ENCODE data around the gene ESR1. TPM values are rescaled to one million over a fixed set of nuclear protein-coding genes. Genes with fewer than 3 reads are reported as not detected.

ESR1 gene
- total RNA-seq, 6 donors from 2014 or later = 0.91 to 4.7 (median 2.8) TPM

DNA sequence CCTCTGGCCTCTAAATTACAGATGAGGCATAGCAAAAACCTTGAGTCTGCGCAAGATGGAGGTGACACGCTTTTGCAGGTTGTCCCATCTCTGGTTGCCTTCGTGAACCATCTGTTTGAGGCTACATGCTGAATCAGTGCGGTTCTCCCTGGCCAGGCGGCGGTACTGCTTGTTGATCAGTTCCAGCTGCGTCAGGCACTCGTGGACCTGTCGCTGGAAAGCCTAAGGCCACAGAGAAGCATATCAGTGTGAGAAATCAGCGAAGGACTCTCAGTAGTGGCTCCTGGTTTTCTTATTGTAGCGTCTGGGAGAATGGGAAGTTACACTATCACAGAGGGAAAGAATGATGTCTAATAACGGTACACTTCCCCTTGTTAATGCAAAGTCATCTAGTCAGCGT lies 344.4 kb downstream of the ESR1 start:
- H3K27ac ChIP-seq = no peak overlapping the region
- WGBS, 2 donors = 71 to 76% methylated on average over 13 of the region's 13 CpGs
- no peaks in the 10 kb centered on the region for H3K27me3 ChIP-seq
- no peaks in the 10 kb centered on the region for H3K9me3 ChIP-seq
- H3K36me3 ChIP-seq = peaks cover 35 to 100% (median 79%) of the 10 kb centered on the region in 4 donors
- ATAC-seq (ENCODE audit: low FRiP score in 2 of 2) (no peak), DNase-seq (no peak)
- H3K4me3 ChIP-seq = no peak overlapping the region
- H3K4me1 ChIP-seq = no peaks in the 10 kb centered on the region
- TF ChIP-seq, protein P1, sequence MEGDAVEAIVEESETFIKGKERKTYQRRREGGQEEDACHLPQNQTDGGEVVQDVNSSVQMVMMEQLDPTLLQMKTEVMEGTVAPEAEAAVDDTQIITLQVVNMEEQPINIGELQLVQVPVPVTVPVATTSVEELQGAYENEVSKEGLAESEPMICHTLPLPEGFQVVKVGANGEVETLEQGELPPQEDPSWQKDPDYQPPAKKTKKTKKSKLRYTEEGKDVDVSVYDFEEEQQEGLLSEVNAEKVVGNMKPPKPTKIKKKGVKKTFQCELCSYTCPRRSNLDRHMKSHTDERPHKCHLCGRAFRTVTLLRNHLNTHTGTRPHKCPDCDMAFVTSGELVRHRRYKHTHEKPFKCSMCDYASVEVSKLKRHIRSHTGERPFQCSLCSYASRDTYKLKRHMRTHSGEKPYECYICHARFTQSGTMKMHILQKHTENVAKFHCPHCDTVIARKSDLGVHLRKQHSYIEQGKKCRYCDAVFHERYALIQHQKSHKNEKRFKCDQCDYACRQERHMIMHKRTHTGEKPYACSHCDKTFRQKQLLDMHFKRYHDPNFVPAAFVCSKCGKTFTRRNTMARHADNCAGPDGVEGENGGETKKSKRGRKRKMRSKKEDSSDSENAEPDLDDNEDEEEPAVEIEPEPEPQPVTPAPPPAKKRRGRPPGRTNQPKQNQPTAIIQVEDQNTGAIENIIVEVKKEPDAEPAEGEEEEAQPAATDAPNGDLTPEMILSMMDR (IDR thresholded peaks at IDR 0.05) = no peak

- Histone ChIP-seq H3K27ac (no peak overlapping the region), H3K9me3 (no peaks in the 10 kb centered on the region)
- no peak for TF ChIP-seq EP300 (IDR thresholded peaks at IDR 0.05)
- TF ChIP-seq POLR2A (IDR thresholded peaks at IDR 0.05) = no peak
- TF ChIP-seq, protein P1 (IDR thresholded peaks at IDR 0.05) = no peak
- TF ChIP-seq POLR2AphosphoS5 (IDR thresholded peaks at IDR 0.05) = no peak
Observed at GRCh38 chr6:152154559-152155356, 347.3 kb downstream of the ESR1 start.

DNA sequence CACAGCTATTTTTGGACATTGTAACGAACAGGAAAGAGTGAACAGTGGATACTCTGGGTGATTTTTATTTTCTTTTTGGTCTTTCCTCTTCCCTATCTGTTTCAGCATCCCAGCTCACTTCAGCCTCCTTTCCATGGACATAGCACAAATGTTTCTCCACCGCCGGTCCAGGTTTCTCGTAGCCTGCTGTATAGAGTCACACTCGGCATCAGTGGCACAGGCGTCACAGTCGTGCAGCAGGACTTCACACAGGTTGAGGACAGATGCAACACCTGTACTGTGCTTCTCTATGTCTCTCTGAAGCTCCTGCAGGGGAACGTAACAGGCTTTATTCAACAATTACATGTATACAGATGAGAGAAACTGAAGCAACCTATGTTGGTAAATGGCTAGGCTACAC lies 348.3 kb downstream of the ESR1 start:
- H3K4me1 ChIP-seq = no peaks in the 10 kb centered on the region
- H3K27me3 ChIP-seq = no peaks in the 10 kb centered on the region
- WGBS, 2 donors = 85 to 96% methylated on average over 8 of the region's 8 CpGs
- H3K27ac ChIP-seq = no peak overlapping the region
- no peak for DNase-seq
- no peak overlapping the region for H3K4me3 ChIP-seq
- no peak for TF ChIP-seq POLR2AphosphoS5 (IDR thresholded peaks at IDR 0.05)
- TF ChIP-seq, protein P1 (IDR thresholded peaks at IDR 0.05) = no peak
- no peak for TF ChIP-seq POLR2A (IDR thresholded peaks at IDR 0.05)
- TF ChIP-seq EP300 (IDR thresholded peaks at IDR 0.05) = no peak
- H3K36me3 ChIP-seq = peaks cover 11 to 86% (median 48%) of the 10 kb centered on the region in 4 donors
- no peaks in the 10 kb centered on the region for H3K9me3 ChIP-seq
- ATAC-seq (ENCODE audit: low FRiP score in 2 of 2) = no peak

More at GRCh38 chr6:152154559-152155356, 347.3 kb downstream of the ESR1 start:
- WGBS, 2 donors = 93 to 95% methylated on average over 17 of the region's 17 CpGs
- Histone ChIP-seq H3K4me1 (no peaks in the 10 kb centered on the region), H3K36me3 (peaks cover 19 to 87% (median 57%) of the 10 kb centered on the region in 4 donors), H3K4me3 (no peak overlapping the region), H3K27me3 (no peaks in the 10 kb centered on the region)
- DNase-seq = no peak
- ATAC-seq (ENCODE audit: low FRiP score in 2 of 2) = no peak

- Histone ChIP-seq H3K4me1 (peaks cover 0 to 6% (median 0%) of the 10 kb centered on the region in 4 donors), H3K27ac (no peak overlapping the region), H3K9me3 (no peaks in the 10 kb centered on the region), H3K36me3 (peaks cover 7 to 71% (median 30%) of the 10 kb centered on the region in 4 donors), H3K27me3 (no peaks in the 10 kb centered on the region), H3K4me3 (no peak overlapping the region)
- TF ChIP-seq POLR2AphosphoS5 (IDR thresholded peaks at IDR 0.05) (no peak), EP300 (IDR thresholded peaks at IDR 0.05) (no peak), POLR2A (IDR thresholded peaks at IDR 0.05) (no peak)
- TF ChIP-seq, protein P1 (IDR thresholded peaks at IDR 0.05) = no peak
- no peak for DNase-seq
- WGBS, 2 donors = 87 to 94% methylated on average over 3 of the region's 3 CpGs
- ATAC-seq (ENCODE audit: low FRiP score in 2 of 2) = no peak
Observed at GRCh38 chr6:152160346-152160745, 352.9 kb downstream of the ESR1 start.

- Histone ChIP-seq H3K36me3 (peaks cover 7 to 67% (median 20%) of the 10 kb centered on the region in 4 donors), H3K9me3 (no peaks in the 10 kb centered on the region), H3K27ac (no peak overlapping the region), H3K27me3 (no peaks in the 10 kb centered on the region), H3K4me3 (no peak overlapping the region), H3K4me1 (peaks cover 0 to 6% (median 0%) of the 10 kb centered on the region in 4 donors)
- DNase-seq (no peak), ATAC-seq (ENCODE audit: low FRiP score in 2 of 2) (no peak)
- TF ChIP-seq EP300 (IDR thresholded peaks at IDR 0.05) = no peak
- TF ChIP-seq POLR2A (IDR thresholded peaks at IDR 0.05) = no peak
- TF ChIP-seq, protein P1 (IDR thresholded peaks at IDR 0.05) = no peak
- no peak for TF ChIP-seq POLR2AphosphoS5 (IDR thresholded peaks at IDR 0.05)
Observed at GRCh38 chr6:152161501-152161900, 354.0 kb downstream of the ESR1 start.

Data from upper lobe of left lung (tissue), 6 donors.